ENCODE results near the gene FNBP1L. TPM values are rescaled to one million over a fixed set of nuclear protein-coding genes. Genes with fewer than 3 reads are reported as not detected.

FNBP1L gene
- total RNA-seq, 1 donor from 2014 or later: 50.0 TPM

GRCh38 chr1:93442008-93442666 is 5.8 kb upstream of the FNBP1L start:
- no peak for TF ChIP-seq CTCF (IDR thresholded peaks at IDR 0.05)
- DNase-seq (no peak), ATAC-seq (no peak)
- peak overlapping the region; percentile 13 for H3K27ac ChIP-seq
- no peaks in the 10 kb centered on the region for H3K4me1 ChIP-seq
- no peaks in the 10 kb centered on the region for H3K27me3 ChIP-seq
- no peaks in the 10 kb centered on the region for H3K36me3 ChIP-seq
- no peaks in the 10 kb centered on the region for H3K9me3 ChIP-seq
- intact Hi-C loops (cut with DNase I): no loop called here
- no peak overlapping the region for H3K4me3 ChIP-seq

GRCh38 chr1:93442741-93443140 is 5.2 kb upstream of the FNBP1L start:
- Histone ChIP-seq H3K36me3 (no peaks in the 10 kb centered on the region), H3K4me3 (no peak overlapping the region), H3K27ac (peak overlapping the region; percentile 13), H3K4me1 (no peaks in the 10 kb centered on the region), H3K27me3 (no peaks in the 10 kb centered on the region), H3K9me3 (no peaks in the 10 kb centered on the region)
- DNase-seq (no peak), ATAC-seq (no peak)
- TF ChIP-seq CTCF (IDR thresholded peaks at IDR 0.05): no peak
- intact Hi-C loops (cut with DNase I): no loop called here

GRCh38 chr1:93443454-93443853 is 4.5 kb upstream of the FNBP1L start:
- intact Hi-C loops (cut with DNase I): no loop called here
- Histone ChIP-seq H3K27ac (no peak overlapping the region), H3K9me3 (no peaks in the 10 kb centered on the region), H3K4me1 (no peaks in the 10 kb centered on the region), H3K27me3 (peaks cover 3% of the 10 kb centered on the region), H3K4me3 (no peak overlapping the region), H3K36me3 (no peaks in the 10 kb centered on the region)
- no peak for ATAC-seq
- TF ChIP-seq CTCF (IDR thresholded peaks at IDR 0.05): no peak
- DNase-seq: no peak

GRCh38 chr1:93446837-93447451 is 974 bp upstream of the FNBP1L start:
- DNase-seq: peak; percentile 71
- TF ChIP-seq CTCF (IDR thresholded peaks at IDR 0.05): no peak
- intact Hi-C loops (cut with DNase I): no loop called here
- no peaks in the 10 kb centered on the region for H3K9me3 ChIP-seq
- peaks cover 24% of the 10 kb centered on the region for H3K27me3 ChIP-seq
- no peaks in the 10 kb centered on the region for H3K4me1 ChIP-seq
- H3K4me3 ChIP-seq: peak overlapping the region; percentile 78
- peak; percentile 59 for ATAC-seq
- peak overlapping the region; percentile 92 for H3K27ac ChIP-seq
- H3K36me3 ChIP-seq: no peaks in the 10 kb centered on the region

- intact Hi-C loops (cut with DNase I): no loop called here
- H3K27ac ChIP-seq: peak overlapping the region; percentile 92
- H3K27me3 ChIP-seq: peaks cover 25% of the 10 kb centered on the region
- ATAC-seq (peak; percentile 75), DNase-seq (peak; percentile 80)
- TF ChIP-seq CTCF (IDR thresholded peaks at IDR 0.05): no peak
- H3K36me3 ChIP-seq: no peaks in the 10 kb centered on the region
- no peaks in the 10 kb centered on the region for H3K9me3 ChIP-seq
- peak overlapping the region; percentile 78 for H3K4me3 ChIP-seq
- no peaks in the 10 kb centered on the region for H3K4me1 ChIP-seq
Observed at GRCh38 chr1:93448292-93448982, 519 bp downstream of the FNBP1L start.
